Memory B cell (primary cell): ENCODE data around the gene SLC5A2.
"Not testable (repeated sequence)": the region's sequence is repeated elsewhere in the genome, so short reads cannot be mapped to it uniquely, and the experiment has no call there.

ENCODE experiments used
- ATAC-seq: fragments of 150-1000 bp; cut with Tn5 transposase; 2 replicates; pipeline ENCODE4 v1.10.0; 2021; ENCODE audit warnings: low read depth, mild to moderate bottlenecking, moderate library complexity
- DNase-seq, 2 donors: peaks; one replicate each; pipeline ENCODE4 v3.0.0; 2022; ENCODE audit warnings: low spot score in 2 of 2
- H3K27ac Mint-ChIP-seq: one replicate; pipeline ENCODE4 v1.8.0; 2022; ENCODE audit warnings: mild to moderate bottlenecking, moderate library complexity, mixed read lengths
- H3K27me3 Mint-ChIP-seq: one replicate; pipeline ENCODE4 v1.8.0; 2022; ENCODE audit warnings: mixed read lengths
- H3K36me3 Mint-ChIP-seq: one replicate; pipeline ENCODE4 v1.8.0; 2022; ENCODE audit warnings: mild to moderate bottlenecking, mixed read lengths
- H3K4me1 Mint-ChIP-seq: one replicate; pipeline ENCODE4 v1.8.0; 2022; ENCODE audit warnings: mixed read lengths
- H3K4me3 Mint-ChIP-seq: one replicate; pipeline ENCODE4 v1.8.0; 2022; ENCODE audit warnings: mild to moderate bottlenecking, moderate library complexity, mixed read lengths
- H3K9me3 Mint-ChIP-seq: one replicate; pipeline ENCODE4 v1.8.0; 2022; ENCODE audit warnings: mixed read lengths

Gene SLC5A2

DNA sequence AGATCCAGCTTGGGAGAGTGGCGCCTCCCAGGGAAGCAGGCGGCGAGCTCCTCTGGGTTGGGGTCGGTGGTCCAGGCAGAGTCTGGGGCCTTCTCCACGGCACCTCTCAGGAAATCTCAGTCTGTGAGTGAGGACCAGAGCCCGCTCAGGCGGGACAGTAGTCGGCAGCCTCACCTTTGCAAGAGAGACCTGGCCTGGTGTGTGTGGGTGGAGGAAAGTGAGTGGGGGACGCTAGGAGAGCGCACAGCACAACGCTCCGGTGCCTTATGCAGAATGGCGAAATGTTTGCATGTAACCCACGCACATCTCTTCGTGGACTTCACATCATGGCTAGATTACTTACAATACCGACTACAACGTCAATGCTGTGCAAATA, 47.0 kb downstream of the SLC5A2 start:
- no peak for DNase-seq

DNA sequence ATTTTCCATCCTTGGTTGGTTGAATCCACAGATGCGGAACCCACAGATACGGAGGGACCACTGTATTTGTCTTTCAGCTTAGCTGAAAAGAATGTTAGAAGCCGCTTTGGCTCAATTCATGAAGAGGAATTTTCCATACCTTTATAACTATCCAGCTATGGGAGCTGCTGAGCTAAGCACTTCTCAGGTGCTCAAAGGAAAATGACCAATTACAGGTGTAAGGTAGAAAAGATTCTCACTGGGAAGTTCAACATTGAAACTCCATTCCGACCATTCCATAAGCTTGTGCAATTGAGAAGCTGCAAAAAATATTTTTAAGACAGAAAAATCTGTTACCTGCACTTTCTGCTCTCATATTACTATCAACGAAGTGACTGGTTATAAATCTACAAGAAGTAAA, 47.5 kb downstream of the SLC5A2 start:
- Mint-ChIP-seq H3K27me3 (peaks cover 10% of the 10 kb centered on the region), H3K9me3 (no peaks in the 10 kb centered on the region), H3K4me1 (peaks cover 3% of the 10 kb centered on the region), H3K36me3 (no peaks in the 10 kb centered on the region), H3K4me3 (no peak overlapping the region), H3K27ac (no peak overlapping the region)
- ATAC-seq = no peak
- DNase-seq = no peak

More for the DNA sequence above, 47.0 kb downstream of the SLC5A2 start:
- peaks cover 10% of the 10 kb centered on the region for H3K27me3 Mint-ChIP-seq
- H3K9me3 Mint-ChIP-seq = no peaks in the 10 kb centered on the region
- ATAC-seq = no peak
- peak overlapping the region; percentile 9 for H3K4me3 Mint-ChIP-seq
- peaks cover 3% of the 10 kb centered on the region for H3K4me1 Mint-ChIP-seq
- H3K36me3 Mint-ChIP-seq = no peaks in the 10 kb centered on the region
- H3K27ac Mint-ChIP-seq = no peak overlapping the region

DNA sequence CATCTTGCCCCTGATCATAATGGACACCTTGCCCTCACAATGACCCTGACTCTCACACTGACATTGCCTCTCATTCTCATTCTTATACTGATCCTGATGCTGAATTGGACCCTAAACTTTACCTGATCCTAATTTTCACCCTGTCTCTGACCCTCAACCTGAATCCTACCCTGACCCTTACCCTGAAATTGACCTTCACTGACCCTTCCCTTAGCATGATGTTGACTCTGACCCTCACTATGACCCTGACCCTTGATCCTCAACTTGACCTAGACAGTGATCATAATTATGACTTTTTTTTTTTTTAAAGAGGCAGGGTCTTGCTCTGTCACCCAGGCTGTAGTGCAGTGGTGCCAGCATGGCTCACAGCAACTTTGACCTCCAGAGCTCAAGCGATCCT, 48.2 kb downstream of the SLC5A2 start:
- Mint-ChIP-seq H3K4me1 (peaks cover 3% of the 10 kb centered on the region), H3K4me3 (no peak overlapping the region), H3K9me3 (no peaks in the 10 kb centered on the region), H3K27ac (no peak overlapping the region), H3K27me3 (peaks cover 13% of the 10 kb centered on the region), H3K36me3 (no peaks in the 10 kb centered on the region)
- DNase-seq (no peak), ATAC-seq (no peak)

DNA sequence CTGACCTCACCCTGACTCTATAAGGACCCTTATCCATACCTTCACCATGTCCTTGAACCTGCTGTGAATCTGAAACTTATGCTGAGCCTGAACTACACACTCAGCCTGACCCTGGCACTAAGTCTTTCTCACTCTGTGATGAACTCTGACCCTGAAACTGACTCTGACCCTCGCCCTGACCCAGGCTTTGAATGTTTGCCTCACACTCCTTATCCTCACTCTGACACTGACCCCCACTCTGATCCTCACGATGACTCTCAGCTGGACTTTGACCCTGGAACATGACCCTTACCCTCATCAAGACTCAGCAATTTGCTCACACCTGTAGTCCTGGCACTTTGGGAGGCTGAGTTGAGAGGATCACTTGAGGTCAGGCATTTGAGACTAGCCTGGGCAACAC, 49.2 kb downstream of the SLC5A2 start:
- Mint-ChIP-seq H3K36me3 (no peaks in the 10 kb centered on the region), H3K27me3 (peaks cover 13% of the 10 kb centered on the region), H3K27ac (no peak overlapping the region), H3K4me1 (peaks cover 3% of the 10 kb centered on the region), H3K9me3 (no peaks in the 10 kb centered on the region), H3K4me3 (no peak overlapping the region)
- no peak for ATAC-seq
- no peak for DNase-seq

DNA sequence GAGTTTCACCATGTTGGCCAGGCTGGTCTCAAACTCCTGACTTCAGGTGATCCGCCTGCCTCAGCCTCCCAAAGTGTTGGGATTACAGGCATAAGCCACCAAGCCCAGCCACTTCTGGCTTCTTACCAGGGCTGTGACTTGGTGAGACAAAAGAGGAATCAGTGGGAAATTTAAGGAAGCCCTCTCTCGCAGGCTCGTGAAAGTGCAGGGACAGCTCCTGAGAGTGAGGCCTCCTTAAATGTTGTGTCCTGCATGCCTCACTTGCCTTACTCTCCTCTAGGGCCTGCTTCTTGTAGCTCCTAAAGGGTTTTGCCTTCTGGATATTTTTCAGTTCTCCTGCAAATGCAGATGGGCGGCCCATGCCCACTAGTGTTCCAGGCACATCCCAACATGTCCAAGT, 50.0 kb downstream of the SLC5A2 start:
- H3K27me3 Mint-ChIP-seq = peaks cover 11% of the 10 kb centered on the region
- ATAC-seq (no peak), DNase-seq (no peak)
- H3K27ac Mint-ChIP-seq = no peak overlapping the region
- no peaks in the 10 kb centered on the region for H3K36me3 Mint-ChIP-seq
- H3K4me1 Mint-ChIP-seq = no peaks in the 10 kb centered on the region
- H3K4me3 Mint-ChIP-seq = no peak overlapping the region
- no peaks in the 10 kb centered on the region for H3K9me3 Mint-ChIP-seq

DNA sequence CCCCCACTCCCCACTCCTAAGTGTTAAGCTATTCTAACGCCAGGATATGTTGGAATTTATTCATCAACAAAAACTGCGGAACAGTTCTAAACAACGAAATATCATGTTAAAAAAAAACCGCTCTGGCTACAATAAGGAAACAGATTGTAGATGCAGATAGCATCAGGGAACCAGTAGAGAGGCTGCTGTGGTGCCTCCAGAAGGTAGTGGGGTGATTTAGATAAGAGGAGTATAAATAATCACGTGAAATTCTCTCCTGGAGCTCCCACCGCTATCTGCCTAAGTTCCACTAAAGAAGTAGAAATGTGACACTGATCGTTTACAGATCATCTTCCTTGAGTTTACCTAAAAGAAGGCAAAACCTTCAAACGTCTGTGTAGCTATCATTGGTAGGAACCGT, 52.8 kb downstream of the SLC5A2 start:
- Mint-ChIP-seq H3K4me3 (no peak overlapping the region), H3K36me3 (peaks cover 3% of the 10 kb centered on the region), H3K9me3 (peaks cover 2% of the 10 kb centered on the region), H3K27ac (no peak overlapping the region), H3K4me1 (no peaks in the 10 kb centered on the region), H3K27me3 (peaks cover 14% of the 10 kb centered on the region)
- DNase-seq = no peak
- no peak for ATAC-seq

DNA sequence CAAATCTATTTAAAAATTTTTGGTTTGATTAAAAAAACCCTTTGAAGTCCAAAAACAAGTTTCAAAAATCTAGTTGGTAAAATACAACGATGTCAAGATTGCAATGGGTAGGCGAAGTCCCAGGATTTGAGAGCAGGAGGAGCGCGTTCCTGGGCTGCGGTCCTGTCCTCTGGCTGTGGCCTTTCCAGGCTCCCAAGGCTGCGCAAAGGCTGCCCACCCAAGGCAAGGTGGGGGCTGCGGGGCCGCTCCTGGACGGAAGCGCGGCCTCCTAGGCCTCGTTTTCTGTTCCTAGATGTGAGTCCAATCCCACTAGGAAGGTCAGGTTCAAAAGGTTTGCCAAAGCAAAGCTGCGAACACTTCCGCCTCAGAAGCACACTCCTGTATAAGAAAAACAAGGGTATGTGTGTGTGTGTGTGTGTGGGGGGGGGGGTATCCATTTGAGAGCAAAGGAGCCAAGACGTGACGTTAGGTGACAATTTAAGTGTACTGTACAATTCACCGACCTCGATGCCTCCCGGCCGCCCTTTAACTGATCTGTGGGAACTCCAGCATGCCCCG, 54.0 kb downstream of the SLC5A2 start:
- Mint-ChIP-seq H3K27me3 (peaks cover 17% of the 10 kb centered on the region), H3K36me3 (peaks cover 3% of the 10 kb centered on the region), H3K4me3 (no peak overlapping the region), H3K4me1 (no peaks in the 10 kb centered on the region), H3K9me3 (peaks cover 4% of the 10 kb centered on the region), H3K27ac (no peak overlapping the region)
- ATAC-seq (no peak), DNase-seq (no peak)

DNA sequence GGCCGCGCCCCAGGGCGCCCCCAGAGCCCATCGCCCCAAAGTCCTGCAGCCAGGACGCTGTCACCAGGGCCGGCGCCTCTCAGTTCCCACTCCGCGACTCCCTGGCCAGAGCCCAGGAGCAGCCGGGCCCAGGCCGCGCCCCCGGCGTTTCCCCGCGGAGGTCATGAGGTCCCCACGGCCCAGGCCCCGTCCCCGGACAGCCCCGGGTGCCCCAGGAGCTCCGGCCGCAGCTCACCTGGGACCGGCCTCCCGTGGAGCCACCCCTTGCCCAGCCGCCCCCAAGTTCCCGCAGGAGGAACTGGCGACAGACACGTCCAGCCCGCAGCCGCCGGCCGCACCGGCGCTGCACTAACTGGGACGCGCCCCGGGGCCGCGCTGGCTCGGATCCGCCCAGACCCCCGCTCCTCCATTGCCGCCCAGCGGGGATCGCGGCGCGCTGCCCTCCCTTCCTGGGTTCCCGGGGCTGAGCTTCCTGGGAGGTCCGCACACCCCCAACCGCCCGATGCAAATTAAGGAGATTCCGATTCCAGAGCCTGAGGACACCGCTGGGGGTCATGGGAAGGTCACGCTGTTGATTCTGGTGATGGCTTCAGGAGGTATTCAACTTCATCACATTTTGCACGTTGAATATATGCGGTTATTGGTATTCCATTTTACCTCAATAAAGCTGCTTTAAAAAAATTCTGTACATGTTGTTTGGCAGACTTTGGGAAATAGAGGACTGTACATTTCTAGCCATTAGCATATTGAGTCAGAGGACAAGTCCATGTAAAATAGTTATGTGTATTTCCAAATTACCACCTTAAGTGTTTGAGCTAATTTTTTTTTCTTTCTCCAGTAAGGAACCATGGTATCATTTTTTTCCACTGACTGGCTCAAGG, 54.7 kb downstream of the SLC5A2 start:
- no peak overlapping the region for H3K27ac Mint-ChIP-seq
- H3K4me3 Mint-ChIP-seq = peak overlapping the region; percentile 69
- peaks cover 7% of the 10 kb centered on the region for H3K9me3 Mint-ChIP-seq
- DNase-seq (no peak), ATAC-seq (no peak)
- H3K36me3 Mint-ChIP-seq = peaks cover 5% of the 10 kb centered on the region
- H3K4me1 Mint-ChIP-seq = no peaks in the 10 kb centered on the region
- H3K27me3 Mint-ChIP-seq = peaks cover 20% of the 10 kb centered on the region

DNA sequence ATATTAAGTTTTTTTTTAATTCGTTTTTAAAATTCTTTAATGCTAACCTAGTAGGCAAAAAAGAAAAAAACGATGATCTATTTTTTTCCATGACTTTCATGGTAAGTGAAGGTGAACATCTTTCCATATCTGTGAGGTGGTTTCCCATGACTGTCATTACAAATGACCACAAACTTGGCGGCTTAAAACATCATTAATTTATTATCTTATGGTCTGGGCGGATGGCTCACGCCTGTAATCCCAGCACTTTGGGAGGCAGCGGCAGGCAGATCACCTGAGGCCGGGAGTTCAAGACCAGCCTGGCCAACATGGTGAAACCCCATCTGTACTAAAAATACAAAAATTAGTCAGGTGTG, 55.3 kb downstream of the SLC5A2 start:
- H3K27me3 Mint-ChIP-seq = peaks cover 20% of the 10 kb centered on the region
- H3K4me1 Mint-ChIP-seq, H3K4me3 Mint-ChIP-seq: not testable (repeated sequence)

DNA sequence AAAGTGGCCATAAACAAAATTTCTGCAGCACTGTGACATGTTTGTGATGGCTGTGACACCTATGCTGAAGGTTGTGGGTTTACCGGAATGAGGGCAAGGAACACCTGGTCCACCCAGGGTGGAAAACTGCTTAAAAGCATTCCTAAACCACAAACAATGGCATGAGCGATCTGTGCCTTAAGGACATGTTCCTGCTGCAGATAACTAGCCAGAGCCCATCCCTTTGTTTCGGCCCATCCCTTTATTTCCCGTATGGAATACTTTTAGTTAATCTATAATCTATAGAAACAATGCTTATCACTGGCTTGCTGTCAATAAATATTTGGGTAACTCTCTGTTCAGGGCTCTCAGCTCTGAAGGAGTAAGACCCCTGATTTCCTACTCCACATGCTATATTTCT, 56.8 kb downstream of the SLC5A2 start:
- H3K4me3 Mint-ChIP-seq, H3K9me3 Mint-ChIP-seq, ATAC-seq, DNase-seq, H3K36me3 Mint-ChIP-seq, H3K4me1 Mint-ChIP-seq, H3K27ac Mint-ChIP-seq: not testable (repeated sequence)
- peaks cover 22% of the 10 kb centered on the region for H3K27me3 Mint-ChIP-seq

More for the DNA sequence above, 55.3 kb downstream of the SLC5A2 start:
- not testable (repeated sequence) for H3K36me3 Mint-ChIP-seq, H3K9me3 Mint-ChIP-seq, H3K27ac Mint-ChIP-seq, DNase-seq, ATAC-seq
